Stimulated activated CD4-positive, alpha-beta T cell treated with anti-CD3 and anti-CD28 coated beads, Interleukin-4, amount 100 ng/mL, for 1 hour (primary cell): Measurements from ENCODE around the gene SRSF12.
"Not testable (repeated sequence)": the region's sequence is repeated elsewhere in the genome, so short reads cannot be mapped to it uniquely, and the experiment has no call there.

Experiments
- DNase-seq: peaks from one replicate; pipeline ENCODE4 v3.0.0-alpha.2; 2020

The SRSF12 gene

GRCh38 chr6:89069536-89070163, 48.2 kb downstream of the SRSF12 start:
- DNase-seq: no peak

DNA sequence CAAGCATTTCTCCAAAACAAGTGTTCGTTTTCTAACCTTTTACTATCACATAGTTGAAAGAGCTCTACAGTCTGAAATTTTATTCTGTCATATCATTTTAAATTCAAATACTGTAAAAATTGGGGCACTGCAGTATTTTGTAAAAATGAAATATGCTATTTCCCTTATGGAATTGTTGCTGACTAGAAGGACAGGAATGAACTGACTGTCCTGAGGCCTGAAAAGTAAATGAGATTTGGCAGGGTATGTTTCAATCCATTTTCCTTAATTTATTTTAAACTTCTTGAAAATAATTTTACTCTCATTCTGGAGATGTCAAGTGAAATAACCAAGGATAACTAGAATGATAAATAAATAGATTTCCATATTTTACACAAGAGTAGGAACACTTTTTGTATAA, 49.2 kb downstream of the SRSF12 start:
- DNase-seq: no peak

DNA sequence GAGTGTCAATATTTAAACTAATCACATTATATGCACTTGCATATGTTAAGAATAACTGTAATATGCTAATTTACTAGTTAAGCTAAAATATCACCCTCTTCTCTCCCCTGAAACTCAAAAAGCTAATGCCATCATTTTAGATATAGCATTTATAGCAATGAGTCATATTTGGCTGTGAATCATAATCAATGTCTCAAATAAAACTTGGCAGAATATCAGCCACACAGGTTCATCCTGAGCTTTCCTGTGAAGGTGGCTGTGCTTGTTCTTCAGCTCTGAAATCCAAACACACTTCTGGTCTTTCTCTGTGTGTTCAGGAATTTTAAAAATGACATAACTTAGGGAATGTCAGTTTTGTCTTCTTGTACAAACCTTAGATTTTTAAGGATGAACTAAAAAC, 50.1 kb downstream of the SRSF12 start:
- DNase-seq: no peak

DNA sequence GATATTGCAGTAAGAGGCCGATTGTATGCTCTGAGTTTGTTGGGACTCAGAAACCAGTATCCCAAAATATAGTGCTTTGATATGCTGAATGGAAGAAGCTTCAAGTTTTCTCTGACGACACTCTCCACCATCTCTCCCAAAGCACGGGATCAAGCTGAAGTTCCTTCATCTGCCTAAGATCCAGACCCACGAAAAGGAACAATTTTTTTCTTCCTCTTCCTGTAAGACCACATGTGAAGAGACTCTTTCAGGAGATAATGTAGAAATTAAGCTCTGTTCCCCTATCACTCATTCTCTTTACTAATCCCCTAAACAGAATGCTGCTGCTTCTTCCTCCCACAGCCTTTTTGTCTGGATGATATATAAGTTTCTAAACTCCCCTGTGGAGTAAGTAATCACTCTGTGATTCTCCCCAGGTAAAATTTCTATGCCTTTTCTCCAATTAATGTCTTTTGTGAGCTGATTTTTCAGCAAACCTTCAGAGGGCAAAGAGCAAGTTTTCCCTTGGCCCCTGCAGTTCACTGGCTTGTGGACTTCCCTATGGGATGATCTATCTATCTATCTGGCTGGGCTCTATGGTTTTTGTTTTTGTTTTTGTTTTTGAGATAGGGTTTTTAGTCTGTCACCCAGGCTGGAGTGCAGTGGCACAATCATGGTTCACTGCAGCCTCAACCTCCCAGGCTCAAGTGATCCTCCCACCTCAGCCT, 50.8 kb downstream of the SRSF12 start:
- DNase-seq: no peak

DNA sequence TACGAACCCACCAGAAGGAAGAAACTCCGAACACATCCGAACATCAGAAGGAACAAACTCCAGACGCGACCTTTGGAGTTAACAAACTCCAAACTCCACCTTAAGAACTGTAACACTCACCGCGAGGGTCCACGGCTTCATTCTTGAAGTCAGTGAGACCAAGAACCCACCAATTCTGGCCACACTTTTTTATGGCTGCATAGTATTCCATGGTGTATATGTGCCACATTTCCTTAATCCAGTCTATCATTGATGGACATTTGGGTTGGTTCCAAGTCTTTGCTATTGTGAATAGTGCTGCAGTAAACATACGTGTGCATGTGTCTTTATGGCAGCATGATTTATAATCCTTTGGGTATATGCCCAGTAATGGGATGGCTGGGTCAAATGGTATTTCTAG, 51.8 kb downstream of the SRSF12 start:
- DNase-seq: not testable (repeated sequence)

DNA sequence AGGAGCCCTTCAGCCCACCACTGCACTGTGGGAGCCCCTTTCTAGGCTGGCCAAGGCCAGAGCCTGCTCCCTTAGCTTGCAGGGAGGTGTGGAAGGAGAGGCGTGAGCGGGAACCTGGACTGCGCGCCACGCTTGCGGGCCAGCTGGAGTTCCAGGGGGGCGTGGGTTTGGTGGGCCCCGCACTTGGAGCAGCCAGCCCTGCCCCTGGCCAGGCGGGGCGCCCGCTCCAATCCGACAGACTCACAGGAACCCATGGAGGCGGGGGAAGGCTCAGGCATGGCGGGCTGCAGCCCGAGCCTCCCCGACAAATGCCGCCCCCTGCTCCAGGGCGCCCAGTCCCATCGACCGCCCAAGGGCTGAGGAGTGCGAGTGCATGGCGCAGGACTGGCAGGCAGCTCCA, 52.9 kb downstream of the SRSF12 start:
- DNase-seq: not testable (repeated sequence)

DNA sequence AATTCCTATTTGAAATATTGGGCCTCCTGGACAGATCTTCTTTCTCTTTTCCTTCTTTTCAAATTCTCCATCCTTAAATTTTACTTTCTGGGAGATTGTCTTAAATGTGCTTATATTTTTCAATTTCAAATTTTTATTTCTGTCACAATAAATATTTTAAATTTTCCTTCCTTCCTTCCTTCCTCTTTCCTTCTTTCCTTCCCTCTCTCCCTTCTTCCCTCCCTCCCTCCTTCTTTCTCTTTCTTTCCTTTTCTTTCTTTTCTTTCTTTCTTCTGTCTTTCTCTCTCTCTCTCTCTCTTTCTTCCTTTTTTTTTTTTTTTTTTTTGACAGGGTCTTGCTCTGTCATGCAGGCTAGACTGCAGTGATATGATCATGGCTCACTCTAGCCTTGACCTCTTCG, 54.0 kb downstream of the SRSF12 start:
- no peak for DNase-seq

DNA sequence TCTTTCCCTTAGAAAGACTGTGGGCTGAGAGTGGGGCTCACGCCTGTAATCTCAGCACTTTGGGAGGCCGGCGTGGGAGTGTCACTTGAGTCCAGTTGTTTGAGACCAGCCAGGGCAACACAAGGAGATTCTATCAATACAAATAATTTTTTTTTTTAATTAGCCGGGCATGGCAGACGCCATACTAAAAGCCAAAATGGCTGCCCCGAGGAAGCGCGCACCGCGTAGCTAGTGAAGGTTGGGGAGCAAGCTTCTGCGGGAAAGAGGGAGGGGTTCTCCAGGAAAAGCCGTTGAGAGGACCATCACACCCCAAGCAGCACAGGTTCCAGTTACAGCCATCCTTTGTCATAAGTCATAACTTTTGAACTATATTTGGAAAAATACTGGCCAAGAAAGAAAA, 58.6 kb downstream of the SRSF12 start:
- DNase-seq: no peak

- no peak for DNase-seq
Measured at GRCh38 chr6:89058627-89059026, 59.2 kb downstream of the SRSF12 start.

GRCh38 chr6:89057759-89058158, 60.1 kb downstream of the SRSF12 start:
- DNase-seq: no peak

DNA sequence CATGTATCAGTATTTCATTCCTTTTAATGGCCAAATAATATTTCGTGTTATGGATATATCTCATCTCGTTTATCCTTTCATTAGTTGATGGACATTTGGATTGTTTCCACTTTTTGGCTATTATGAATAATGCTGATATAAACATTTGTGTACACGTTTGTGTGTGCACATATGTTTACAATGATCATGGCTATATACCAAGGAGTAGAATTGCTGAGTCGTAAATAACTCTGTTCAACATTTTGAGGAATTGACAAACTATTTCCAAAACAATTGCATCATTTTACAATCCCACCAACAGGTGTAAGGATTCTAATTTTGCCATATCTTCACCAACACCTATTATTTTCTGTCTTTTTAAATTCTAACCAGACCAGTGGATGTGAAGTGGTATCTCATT, 63.7 kb downstream of the SRSF12 start:
- no peak for DNase-seq

DNA sequence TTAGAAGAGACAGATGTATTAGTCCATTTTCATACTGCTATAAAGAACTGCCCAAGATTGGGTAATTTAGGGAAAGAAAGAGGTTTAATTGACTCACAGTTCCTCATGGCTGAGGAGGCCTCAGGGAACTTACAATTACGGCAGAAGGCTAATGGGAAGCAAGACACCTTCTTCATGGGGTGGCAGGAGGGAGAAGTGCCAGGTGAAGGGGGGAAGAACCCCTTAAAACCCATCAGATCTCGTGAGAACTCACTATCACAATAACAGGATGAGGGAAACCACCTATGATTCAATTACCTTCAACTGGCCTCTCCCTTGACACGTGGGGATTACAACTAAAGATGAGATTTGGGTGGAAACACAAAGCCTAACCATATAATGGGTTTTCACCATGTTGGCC, 66.2 kb downstream of the SRSF12 start:
- no peak for DNase-seq

DNA sequence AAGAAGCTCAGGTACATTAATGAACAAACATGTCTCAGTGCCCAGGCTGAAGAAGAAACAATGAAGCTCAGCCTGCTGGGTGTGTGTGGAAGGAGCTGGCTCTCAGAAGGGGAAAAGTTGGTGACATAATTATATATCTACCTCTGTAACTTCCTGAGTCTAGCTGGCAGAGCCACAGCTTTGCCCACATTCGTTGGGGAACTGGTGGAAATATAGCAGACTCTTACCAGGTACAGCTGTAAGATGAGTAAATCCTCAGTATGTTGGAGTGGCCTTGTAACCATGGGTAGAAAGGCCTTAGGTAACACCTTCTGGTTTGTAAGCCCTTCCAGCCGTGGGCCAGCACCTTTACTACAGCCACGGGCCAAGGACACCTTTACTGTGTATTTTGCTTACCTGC, 67.2 kb downstream of the SRSF12 start:
- no peak for DNase-seq

- DNase-seq: no peak
Measured at GRCh38 chr6:89050155-89050554, 67.7 kb downstream of the SRSF12 start.

DNA sequence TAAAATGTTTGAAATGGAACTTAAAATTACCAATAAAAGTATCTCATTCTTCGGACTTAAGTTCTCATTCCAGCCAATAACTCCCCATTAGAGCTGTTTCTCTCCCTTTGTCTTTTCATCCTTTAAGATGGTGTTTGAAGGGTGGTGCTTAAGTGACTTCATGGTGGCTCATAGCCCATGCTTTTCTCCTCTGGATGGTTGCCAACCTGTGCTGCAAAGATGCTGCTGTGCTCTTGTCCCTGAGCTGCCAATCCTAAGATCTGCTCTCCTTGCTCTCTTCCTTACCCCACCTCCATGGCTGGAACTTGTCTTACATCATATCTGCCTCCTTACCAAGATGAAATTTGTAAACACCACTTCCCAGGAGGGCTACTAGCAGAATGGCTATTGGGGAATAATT, 68.9 kb downstream of the SRSF12 start:
- no peak for DNase-seq

DNA sequence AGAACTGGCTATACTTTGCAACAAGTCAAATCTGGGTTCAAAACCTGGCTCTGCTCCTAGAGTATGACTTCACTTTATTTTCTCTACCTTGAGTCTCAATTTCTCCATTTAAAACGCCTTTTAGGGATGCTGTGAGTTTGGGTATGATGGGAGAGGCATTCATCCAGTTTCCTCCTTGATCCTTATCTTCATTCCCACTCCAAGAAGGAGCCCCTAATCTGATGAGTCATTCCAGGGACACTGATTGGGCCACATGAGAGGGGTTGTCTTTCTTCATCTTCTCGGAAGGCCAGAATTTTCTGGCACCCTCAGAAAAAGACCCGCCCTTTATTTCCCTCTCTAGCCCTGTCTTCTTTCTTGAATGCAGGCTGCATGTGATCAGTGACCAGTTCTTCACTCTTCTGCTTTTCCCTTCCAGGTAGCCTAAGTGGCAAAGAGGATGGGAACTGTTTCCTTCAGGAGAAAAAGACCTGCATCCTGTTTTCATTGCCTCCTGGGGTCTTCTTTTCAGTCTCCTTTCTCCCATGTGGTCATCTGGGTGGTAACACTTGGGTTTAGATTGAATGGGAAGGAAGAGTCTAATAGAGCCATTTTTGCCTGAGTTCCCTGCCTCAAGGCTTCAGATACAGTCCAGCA, 69.5 kb downstream of the SRSF12 start:
- no peak for DNase-seq

DNA sequence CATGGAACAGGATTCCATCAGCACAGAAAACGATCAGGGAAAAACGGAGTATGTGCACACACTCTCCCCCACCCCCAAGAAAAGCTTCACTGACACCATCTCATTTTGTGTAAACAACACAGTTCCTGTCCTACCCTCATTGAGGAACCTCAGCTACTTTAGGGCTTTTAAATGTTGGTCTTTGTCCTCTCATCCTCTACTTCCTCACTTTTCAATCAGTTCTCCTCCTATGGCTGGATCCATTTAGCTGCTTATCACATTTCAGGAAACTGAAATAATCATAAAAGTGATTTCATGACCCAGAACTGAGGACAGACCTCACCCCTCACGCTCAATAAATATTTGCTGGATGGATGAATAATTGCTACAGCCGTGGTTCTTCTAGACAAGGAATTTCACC, 70.4 kb downstream of the SRSF12 start:
- DNase-seq: no peak
